Nephron (organoid): Measurements from ENCODE around the gene VANGL2.

Experiments
- H3K27ac Mint-ChIP-seq, 3 experiments: 2 replicates each; pipeline ENCODE4 v1.8.0; 2020; ENCODE audit warnings: mixed read lengths in 3 of 3, mild to moderate bottlenecking in 2 of 3, moderate library complexity in 1 of 3
- H3K27me3 Mint-ChIP-seq: 2 replicates; pipeline ENCODE4 v1.8.0; 2021; ENCODE audit warnings: low read depth, mild to moderate bottlenecking, moderate library complexity, mixed read lengths
- H3K36me3 Mint-ChIP-seq: 2 replicates; pipeline ENCODE4 v1.8.0; 2020; ENCODE audit warnings: low read depth, mixed read lengths
- H3K4me1 Mint-ChIP-seq: 2 replicates; pipeline ENCODE4 v1.8.0; 2020; ENCODE audit warnings: mixed read lengths
- H3K4me3 Mint-ChIP-seq, 3 experiments: 2 replicates each; pipeline ENCODE4 v1.8.0; 2020; ENCODE audit warnings: mild to moderate bottlenecking in 3 of 3, mixed read lengths in 3 of 3, moderate library complexity in 2 of 3
- H3K9me3 Mint-ChIP-seq: 2 replicates; pipeline ENCODE4 v1.8.0; 2020; ENCODE audit warnings: mixed read lengths
- CTCF ChIP-seq, 3 experiments: fragments of 200-600 bp; sonication (generic); IDR thresholded peaks; one replicate each; pipeline ENCODE4 v1.5.0; 2021; ENCODE audit warnings: antibody characterized with exemption in 3 of 3; ENCODE audit not compliant: unreplicated experiment in 3 of 3

Gene VANGL2

GRCh38 chr1:160420881-160421842 lies 20.8 kb downstream of the VANGL2 start:
- Mint-ChIP-seq H3K36me3 (peaks cover 74% of the 10 kb centered on the region), H3K4me3 (no peak overlapping the region), H3K27ac (no peak overlapping the region), H3K27me3 (no peaks in the 10 kb centered on the region), H3K9me3 (no peaks in the 10 kb centered on the region), H3K4me1 (no peaks in the 10 kb centered on the region)
- TF ChIP-seq CTCF (IDR thresholded peaks at IDR 0.05; ENCODE audit: unreplicated experiment in 3 of 3), result no peak

- H3K36me3 Mint-ChIP-seq, result peaks cover 75% of the 10 kb centered on the region
Observed at GRCh38 chr1:160421881-160422280, 21.5 kb downstream of the VANGL2 start.

GRCh38 chr1:160423966-160424365 lies 23.6 kb downstream of the VANGL2 start:
- Mint-ChIP-seq H3K36me3 (peaks cover 76% of the 10 kb centered on the region), H3K4me3 (no peak overlapping the region), H3K27me3 (no peaks in the 10 kb centered on the region), H3K4me1 (peaks cover 5% of the 10 kb centered on the region), H3K27ac (no peak overlapping the region), H3K9me3 (no peaks in the 10 kb centered on the region)
- TF ChIP-seq CTCF (IDR thresholded peaks at IDR 0.05; ENCODE audit: unreplicated experiment in 3 of 3), result no peak

More at GRCh38 chr1:160421881-160422280, 21.5 kb downstream of the VANGL2 start:
- no peak overlapping the region for H3K4me3 Mint-ChIP-seq
- H3K27ac Mint-ChIP-seq, result no peak overlapping the region
- TF ChIP-seq CTCF (IDR thresholded peaks at IDR 0.05; ENCODE audit: unreplicated experiment in 3 of 3), result no peak
- H3K27me3 Mint-ChIP-seq, result no peaks in the 10 kb centered on the region
- H3K9me3 Mint-ChIP-seq, result no peaks in the 10 kb centered on the region
- no peaks in the 10 kb centered on the region for H3K4me1 Mint-ChIP-seq

GRCh38 chr1:160425847-160426246 lies 25.5 kb downstream of the VANGL2 start:
- no peak for TF ChIP-seq CTCF (IDR thresholded peaks at IDR 0.05; ENCODE audit: unreplicated experiment in 3 of 3)
- H3K4me1 Mint-ChIP-seq, result peaks cover 5% of the 10 kb centered on the region
- no peaks in the 10 kb centered on the region for H3K27me3 Mint-ChIP-seq
- H3K4me3 Mint-ChIP-seq, result no peak overlapping the region
- H3K36me3 Mint-ChIP-seq, result peaks cover 61% of the 10 kb centered on the region
- no peak overlapping the region for H3K27ac Mint-ChIP-seq
- H3K9me3 Mint-ChIP-seq, result no peaks in the 10 kb centered on the region

- Mint-ChIP-seq H3K27ac (no peak overlapping the region), H3K9me3 (no peaks in the 10 kb centered on the region), H3K36me3 (peaks cover 44% of the 10 kb centered on the region), H3K27me3 (no peaks in the 10 kb centered on the region), H3K4me1 (peaks cover 5% of the 10 kb centered on the region), H3K4me3 (no peak overlapping the region)
- no peak for TF ChIP-seq CTCF (IDR thresholded peaks at IDR 0.05; ENCODE audit: unreplicated experiment in 3 of 3)
Observed at GRCh38 chr1:160427625-160428024, 27.3 kb downstream of the VANGL2 start.

GRCh38 chr1:160428053-160428452 lies 27.7 kb downstream of the VANGL2 start:
- peaks cover 41% of the 10 kb centered on the region for H3K36me3 Mint-ChIP-seq
- H3K9me3 Mint-ChIP-seq, result no peaks in the 10 kb centered on the region
- H3K4me1 Mint-ChIP-seq, result peaks cover 5% of the 10 kb centered on the region
- H3K27me3 Mint-ChIP-seq, result no peaks in the 10 kb centered on the region
- H3K27ac Mint-ChIP-seq, result no peak overlapping the region
- TF ChIP-seq CTCF (IDR thresholded peaks at IDR 0.05; ENCODE audit: unreplicated experiment in 3 of 3), result no peak
- H3K4me3 Mint-ChIP-seq, result no peak overlapping the region
